K562 (cell line): ENCODE results near the gene DLAT. TPM values are rescaled to one million over a fixed set of nuclear protein-coding genes. Genes with fewer than 3 reads are reported as not detected.

Experiments used
- ATAC-seq: fragments of 200-7000 bp; cut with Tn5 transposase; 3 replicates; pipeline ENCODE4 v1.9.1; 2020; ENCODE audit warnings: moderate library complexity
- BruUV-seq: library from RNA; stranded (reverse); fragments of 400-500 nt; replicated peaks from 2 replicates; lab custom pipeline; 2021; lab: Mats Ljungman, UMichigan
- CTCF ChIA-PET: fragments of 300-600 bp; formaldehyde crosslinking; extraction: SDS; loops from one replicate; lab custom pipeline; 2021; ENCODE audit warnings: low intra/inter-chr PET ratio; lab: Yijun Ruan, JAX
- POLR2A ChIA-PET: fragments of 300-600, 350-650 bp; sonication (Branson Sonifier 250); formaldehyde crosslinking; extraction: SDS; loops from one replicate; lab custom pipeline; 2021; ENCODE audit warnings: antibody characterized with exemption, inconsistent platforms; lab: Yijun Ruan, JAX
- DNase-seq, 4 experiments: peaks; one replicate each; pipeline versions ENCODE4 v3.0.0 to v3.0.0-alpha.2; 2011 to 2018; ENCODE audit warnings: low spot score in 3 of 4, mixed read lengths in 3 of 4; ENCODE audit errors: extremely low read depth in 1 of 4
- FAIRE-seq: peaks from 2 replicates; lab custom pipeline; 2011; peaks lifted over from hg19 to GRCh38; lab: Jason Lieb, UNC
- H2AFZ ChIP-seq: 2 replicates; pipeline ENCODE4 v1.6.0; 2011; ENCODE audit warnings: low read depth, low read length, control low read depth, inconsistent platforms
- H3K27ac ChIP-seq: fragments of 200-600 bp; 3 replicates; pipeline ENCODE4 v1.8.0; 2011; ENCODE audit warnings: low read depth, mild to moderate bottlenecking, control low read depth, inconsistent platforms, low read length, moderate library complexity, mixed read lengths; ENCODE audit errors: extremely low read depth
- H3K27me3 ChIP-seq, 2 experiments: fragments of 300-600 bp in 1 of 2; 2 replicates in 1 of 2; 3 replicates in 1 of 2; pipeline versions ENCODE4 v1.6.0 to v1.8.0; 2011; ENCODE audit warnings: inconsistent platforms in 2 of 2, low read length in 2 of 2, mild to moderate bottlenecking in 1 of 2, mixed read lengths in 1 of 2, moderate library complexity in 1 of 2; ENCODE audit not compliant: control insufficient read depth in 2 of 2, insufficient read depth in 2 of 2
- H3K36me3 ChIP-seq: fragments of 300-600 bp; 3 replicates; pipeline ENCODE4 v1.8.0; 2011; ENCODE audit warnings: mild to moderate bottlenecking, low read length, inconsistent platforms; ENCODE audit not compliant: control insufficient read depth, insufficient read depth
- H3K4me1 ChIP-seq, 2 experiments: fragments of 200-600 bp in 1 of 2; replicated peaks in 1 of 2; 2 replicates in 1 of 2; 3 replicates in 1 of 2; pipeline versions ENCODE4 v1.5.1 to v1.8.0; 2011; ENCODE audit warnings: inconsistent platforms in 2 of 2, low read length in 2 of 2, mild to moderate bottlenecking in 1 of 2, mixed read lengths in 1 of 2, moderate library complexity in 1 of 2; ENCODE audit not compliant: control insufficient read depth in 2 of 2, insufficient read depth in 2 of 2
- H3K4me2 ChIP-seq: 2 replicates; pipeline ENCODE4 v1.6.1; 2011; ENCODE audit warnings: low read length, control low read depth, inconsistent platforms, mixed read lengths; ENCODE audit not compliant: insufficient read depth
- H3K4me3 ChIP-seq: fragments of 200-600 bp; sonication (generic), shearing (Covaris generic); 2 replicates; pipeline ENCODE4 v1.5.1; 2016; ENCODE audit warnings: control low read depth, inconsistent platforms
- H3K79me2 ChIP-seq: fragments of 200-600 bp; 3 replicates; pipeline ENCODE4 v1.8.0; 2011; ENCODE audit warnings: low read length, inconsistent platforms; ENCODE audit not compliant: control insufficient read depth, insufficient read depth
- H3K9ac ChIP-seq, 2 experiments: 2 replicates each; pipeline versions ENCODE4 v1.6.0 to v1.6.1; 2011; ENCODE audit warnings: low read depth in 2 of 2, low read length in 2 of 2, control low read depth in 1 of 2, inconsistent platforms in 1 of 2, mild to moderate bottlenecking in 1 of 2, mixed read lengths in 1 of 2; ENCODE audit not compliant: insufficient read depth in 1 of 2
- H3K9me1 ChIP-seq: one replicate; pipeline ENCODE4 v1.6.0; 2011; ENCODE audit warnings: inconsistent platforms, mild to moderate bottlenecking, low read length, moderate library complexity; ENCODE audit not compliant: control insufficient read depth, insufficient read depth
- H3K9me3 ChIP-seq: replicated peaks from 2 replicates; pipeline ENCODE4 v1.5.1; 2011; ENCODE audit warnings: low read depth, low read length, inconsistent platforms; ENCODE audit not compliant: control insufficient read depth, insufficient read depth
- H4K20me1 ChIP-seq: replicated peaks from 2 replicates; pipeline ENCODE4 v1.6.1; 2011; ENCODE audit warnings: low read length, inconsistent platforms, mixed read lengths; ENCODE audit not compliant: control insufficient read depth, insufficient read depth
- C11orf30 ChIP-seq: fragments of 450-650 bp; IDR thresholded peaks from 2 replicates; pipeline ENCODE4 v1.6.1; 2016; ENCODE audit warnings: low read depth, mild to moderate bottlenecking
- ILF3 ChIP-seq: fragments of 450-650 bp; IDR thresholded peaks from 2 replicates; pipeline ENCODE4 v1.6.1; 2018; ENCODE audit warnings: antibody characterized with exemption, mild to moderate bottlenecking, moderate library complexity, borderline replicate concordance
- KLF13 ChIP-seq: fragments of 450-650 bp; IDR thresholded peaks from 2 replicates; pipeline ENCODE4 v1.6.1; 2016; ENCODE audit warnings: missing genetic modification characterization, low read depth, mild to moderate bottlenecking, missing compliant biosample characterization, moderate library complexity, borderline replicate concordance
- NFE2L1 ChIP-seq: fragments of 450-650 bp; IDR thresholded peaks from 2 replicates; pipeline ENCODE4 v1.6.1; 2016; ENCODE audit warnings: missing genetic modification characterization, low read depth, mild to moderate bottlenecking, missing compliant biosample characterization, moderate library complexity, borderline replicate concordance
- NR3C1 ChIP-seq: sonication (generic); formaldehyde crosslinking; IDR thresholded peaks from 2 replicates; pipeline ENCODE4 v1.8.1; 2022; ENCODE audit warnings: missing genetic modification reagents
- POLR3A ChIP-seq: IDR thresholded peaks from 2 replicates; pipeline ENCODE4 v1.6.1; 2011; ENCODE audit warnings: borderline replicate concordance, mild to moderate bottlenecking, moderate library complexity; ENCODE audit not compliant: insufficient read length, insufficient read depth; ENCODE audit errors: extremely low read depth
- RCOR1 ChIP-seq, 2 experiments: IDR thresholded peaks; 2 replicates each; pipeline ENCODE4 v1.6.1; 2012; ENCODE audit warnings: low read depth in 2 of 2, low read length in 2 of 2, borderline replicate concordance in 1 of 2, improper control_type of control experiment in 1 of 2
- WGBS: fragments of 100-300 bp; shearing (Covaris generic); methylation state at CpG from one replicate; pipeline ENCODE4 v1.1.6; 2016; ENCODE audit warnings: low coverage, mixed read lengths; ENCODE audit not compliant: insufficient coverage; ENCODE audit errors: missing lambda C conversion rate; 5-methylcytosine and 5-hydroxymethylcytosine counted together
- in situ Hi-C: fragments of 300-500 bp; cut with MboI; formaldehyde crosslinking; loops from 4 replicates; pipeline ENCODE4 v1.15.0; 2018; ENCODE audit warnings: inconsistent platforms, mixed read lengths
- intact Hi-C: fragments of 100-400 bp; cut with micrococcal nuclease; formaldehyde crosslinking; loops from 2 replicates; pipeline ENCODE4 v1.14.2; 2022
- polyA plus RNA-seq, 8 experiments: library from polyadenylated mRNA; depleted of rRNA in 4 of 8; stranded (reverse) in 5 of 8; unstranded in 3 of 8; fragments of >200 nt; fragmentation: Nextera tagmentation in 2 of 8; fragmentation: Illumina TruSeq in 1 of 8; extraction: Ambion mirVana in 2 of 8; extraction: Trizol in 1 of 8; gene quantifications; 2 replicates each; pipeline versions ENCODE4 v1.2.1 to v1.2.3, GENCODE V29; 2011 to 2014; ENCODE audit warnings: inconsistent platforms in 1 of 8, missing spikeins in 1 of 8
- total RNA-seq, 7 experiments: library from RNA; depleted of rRNA in 6 of 7; stranded (reverse); fragments of >200 nt in 6 of 7; fragmentation: Illumina TruSeq in 2 of 7; extraction: Trizol in 2 of 7; gene quantifications; 2 replicates each; pipeline versions ENCODE4 v1.2.1 to v1.2.3, GENCODE V29; 2011 to 2021; ENCODE audit warnings: low replicate concordance in 1 of 7
- TF ChIP-seq, protein P1 (sequence below), 2 experiments: fragments of 450-650 bp; formaldehyde crosslinking in 1 of 2; IDR thresholded peaks; 2 replicates each; pipeline versions ENCODE4 v1.4.0 to v1.6.1; 2014 to 2020; ENCODE audit warnings: mild to moderate bottlenecking in 2 of 2, borderline replicate concordance in 1 of 2, low read depth in 1 of 2
- TF ChIP-seq, protein P2 (sequence below): sonication (generic); formaldehyde crosslinking; IDR thresholded peaks from 2 replicates; pipeline ENCODE4 v1.9.0; 2022; ENCODE audit warnings: mild to moderate bottlenecking, missing genetic modification reagents
- TF ChIP-seq, protein P3 (sequence below): fragments of 250-450 bp; sonication (Bioruptor Pico); IDR thresholded peaks from 2 replicates; pipeline ENCODE4 v1.5.0; 2021; ENCODE audit warnings: mild to moderate bottlenecking, borderline replicate concordance

Gene DLAT
- total and polyA plus RNA-seq, 9 of the 15 experiments (the other 6 are each of a cell fraction or from before 2014, with no cell fraction given), result 41.7 to 152 (median 105) TPM

GRCh38 chr11:111986589-111986988 lies 38.6 kb upstream of the DLAT start:
- CTCF ChIA-PET, result no interaction called here
- Histone ChIP-seq H3K4me1 (peaks cover 4 to 18% of the 10 kb centered on the region in 2 experiments; a peak in 4 of 5 replicates), H3K79me2 (no peaks in the 10 kb centered on the region), H3K4me2 (no peak overlapping the region), H4K20me1 (no peaks in the 10 kb centered on the region), H3K4me3 (no peak overlapping the region), H3K9me3 (no peaks in the 10 kb centered on the region), H3K27me3 (no peaks in the 10 kb centered on the region), H3K9ac (no peak overlapping the region), H2AFZ (no peak overlapping the region), H3K9me1 (no peaks in the 10 kb centered on the region), H3K27ac (no peak overlapping the region), H3K36me3 (peaks cover 9% of the 10 kb centered on the region; the same call in 1 of the 3 replicates)
- 80% methylated on average over 5 of the region's 5 CpGs for WGBS
- BruUV-seq, result no TSS peak
- POLR2A ChIA-PET, result interaction anchor here (0.6 kb wide), 1 partner anchor 32 kb away, joined by 3 read pairs; no protein-coding TSS in a partner anchor
- DNase-seq (no peak), FAIRE-seq (no peak), ATAC-seq (no peak)
- in situ Hi-C loops (loop anchor here (5.0 kb wide), 1 partner anchor 109 kb away; the partner anchor contains the start of genes CFAP68 and FDXACB1), intact Hi-C loops (loop anchor here (10.0 kb wide), 1 partner anchor 382 kb away; the partner anchor contains the start of gene SIK2)
- no peak for TF ChIP-seq NR3C1
- TF ChIP-seq ILF3, result no peak
- TF ChIP-seq POLR3A, result no peak
- TF ChIP-seq NFE2L1 (tag), result no peak
- TF ChIP-seq, protein P1, sequence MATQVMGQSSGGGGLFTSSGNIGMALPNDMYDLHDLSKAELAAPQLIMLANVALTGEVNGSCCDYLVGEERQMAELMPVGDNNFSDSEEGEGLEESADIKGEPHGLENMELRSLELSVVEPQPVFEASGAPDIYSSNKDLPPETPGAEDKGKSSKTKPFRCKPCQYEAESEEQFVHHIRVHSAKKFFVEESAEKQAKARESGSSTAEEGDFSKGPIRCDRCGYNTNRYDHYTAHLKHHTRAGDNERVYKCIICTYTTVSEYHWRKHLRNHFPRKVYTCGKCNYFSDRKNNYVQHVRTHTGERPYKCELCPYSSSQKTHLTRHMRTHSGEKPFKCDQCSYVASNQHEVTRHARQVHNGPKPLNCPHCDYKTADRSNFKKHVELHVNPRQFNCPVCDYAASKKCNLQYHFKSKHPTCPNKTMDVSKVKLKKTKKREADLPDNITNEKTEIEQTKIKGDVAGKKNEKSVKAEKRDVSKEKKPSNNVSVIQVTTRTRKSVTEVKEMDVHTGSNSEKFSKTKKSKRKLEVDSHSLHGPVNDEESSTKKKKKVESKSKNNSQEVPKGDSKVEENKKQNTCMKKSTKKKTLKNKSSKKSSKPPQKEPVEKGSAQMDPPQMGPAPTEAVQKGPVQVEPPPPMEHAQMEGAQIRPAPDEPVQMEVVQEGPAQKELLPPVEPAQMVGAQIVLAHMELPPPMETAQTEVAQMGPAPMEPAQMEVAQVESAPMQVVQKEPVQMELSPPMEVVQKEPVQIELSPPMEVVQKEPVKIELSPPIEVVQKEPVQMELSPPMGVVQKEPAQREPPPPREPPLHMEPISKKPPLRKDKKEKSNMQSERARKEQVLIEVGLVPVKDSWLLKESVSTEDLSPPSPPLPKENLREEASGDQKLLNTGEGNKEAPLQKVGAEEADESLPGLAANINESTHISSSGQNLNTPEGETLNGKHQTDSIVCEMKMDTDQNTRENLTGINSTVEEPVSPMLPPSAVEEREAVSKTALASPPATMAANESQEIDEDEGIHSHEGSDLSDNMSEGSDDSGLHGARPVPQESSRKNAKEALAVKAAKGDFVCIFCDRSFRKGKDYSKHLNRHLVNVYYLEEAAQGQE (IDR thresholded peaks at IDR 0.05; ENCODE audit: borderline replicate concordance), result no peak
- TF ChIP-seq, protein P1 (CRISPR knock-in tag; IDR thresholded peaks at IDR 0.05; ENCODE audit: low read depth), result no peak
- TF ChIP-seq RCOR1 (IDR thresholded peaks at IDR 0.05; ENCODE audit: borderline replicate concordance in 1 of 2, low read depth in 2 of 2, low read length in 2 of 2), result no peak
- no peak for TF ChIP-seq KLF13
- TF ChIP-seq, protein P2, sequence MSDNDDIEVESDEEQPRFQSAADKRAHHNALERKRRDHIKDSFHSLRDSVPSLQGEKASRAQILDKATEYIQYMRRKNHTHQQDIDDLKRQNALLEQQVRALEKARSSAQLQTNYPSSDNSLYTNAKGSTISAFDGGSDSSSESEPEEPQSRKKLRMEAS (CRISPR knock-in tag), result no peak
- TF ChIP-seq, protein P3, sequence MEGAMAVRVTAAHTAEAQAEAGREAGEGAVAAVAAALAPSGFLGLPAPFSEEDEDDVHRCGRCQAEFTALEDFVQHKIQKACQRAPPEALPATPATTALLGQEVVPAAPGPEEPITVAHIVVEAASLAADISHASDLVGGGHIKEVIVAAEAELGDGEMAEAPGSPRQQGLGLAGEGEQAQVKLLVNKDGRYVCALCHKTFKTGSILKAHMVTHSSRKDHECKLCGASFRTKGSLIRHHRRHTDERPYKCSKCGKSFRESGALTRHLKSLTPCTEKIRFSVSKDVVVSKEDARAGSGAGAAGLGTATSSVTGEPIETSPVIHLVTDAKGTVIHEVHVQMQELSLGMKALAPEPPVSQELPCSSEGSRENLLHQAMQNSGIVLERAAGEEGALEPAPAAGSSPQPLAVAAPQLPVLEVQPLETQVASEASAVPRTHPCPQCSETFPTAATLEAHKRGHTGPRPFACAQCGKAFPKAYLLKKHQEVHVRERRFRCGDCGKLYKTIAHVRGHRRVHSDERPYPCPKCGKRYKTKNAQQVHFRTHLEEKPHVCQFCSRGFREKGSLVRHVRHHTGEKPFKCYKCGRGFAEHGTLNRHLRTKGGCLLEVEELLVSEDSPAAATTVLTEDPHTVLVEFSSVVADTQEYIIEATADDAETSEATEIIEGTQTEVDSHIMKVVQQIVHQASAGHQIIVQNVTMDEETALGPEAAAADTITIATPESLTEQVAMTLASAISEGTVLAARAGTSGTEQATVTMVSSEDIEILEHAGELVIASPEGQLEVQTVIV (CRISPR knock-in tag), result no peak
- TF ChIP-seq C11orf30, result no peak
